Neural cell (in vitro differentiated cells): Measurements from ENCODE around the gene ARHGEF4. TPM values are rescaled to one million over a fixed set of nuclear protein-coding genes. Genes with fewer than 3 reads are reported as not detected.

Experiments
- H2AFZ ChIP-seq: fragments of 200-600, 300-800 bp; sonication (generic), shearing (Covaris generic); 2 replicates; pipeline ENCODE4 v1.6.0; 2014; ENCODE audit warnings: low read depth, mild to moderate bottlenecking, antibody characterized with exemption, low read length, moderate library complexity
- H3F3A ChIP-seq: fragments of 200-600 bp; shearing (Covaris generic); 2 replicates; pipeline ENCODE4 v1.6.1; 2016; ENCODE audit warnings: mild to moderate bottlenecking, moderate library complexity, mixed read lengths, antibody characterized with exemption, low read length; ENCODE audit not compliant: insufficient read depth, poor library complexity, severe bottlenecking
- H3K27ac ChIP-seq: fragments of 200-600, 300-800 bp; sonication (generic), shearing (Covaris generic); 2 replicates; pipeline ENCODE4 v1.5.1; 2014; ENCODE audit warnings: mild to moderate bottlenecking, low read length, moderate library complexity
- H3K27me3 ChIP-seq: fragments of 300-800, 200-600 bp; sonication (generic), shearing (Covaris generic); 2 replicates; pipeline ENCODE4 v1.6.0; 2014; ENCODE audit warnings: mild to moderate bottlenecking, low read depth, low read length, moderate library complexity; ENCODE audit not compliant: insufficient read depth
- H3K36me3 ChIP-seq: fragments of 300-800, 200-600 bp; sonication (generic), shearing (Covaris generic); 2 replicates; pipeline ENCODE4 v1.5.1; 2014; ENCODE audit warnings: mild to moderate bottlenecking, antibody characterized with exemption, low read length, moderate library complexity; ENCODE audit not compliant: insufficient read depth
- H3K4me2 ChIP-seq: fragments of 300-800, 200-600 bp; sonication (generic), shearing (Covaris generic); 2 replicates; pipeline ENCODE4 v1.6.0; 2014; ENCODE audit warnings: mild to moderate bottlenecking, low read length
- H3K4me3 ChIP-seq: fragments of 300-800, 200-600 bp; sonication (generic), shearing (Covaris generic); 2 replicates; pipeline ENCODE4 v1.5.1; 2014; ENCODE audit warnings: mild to moderate bottlenecking, low read length, moderate library complexity
- H3K79me2 ChIP-seq: fragments of 200-600 bp; shearing (Covaris generic); replicated peaks from 2 replicates; pipeline ENCODE4 v1.6.0; 2014; ENCODE audit warnings: mild to moderate bottlenecking, low read length, moderate library complexity; ENCODE audit not compliant: insufficient read depth
- H3K9ac ChIP-seq: fragments of 300-800, 200-600 bp; sonication (generic), shearing (Covaris generic); 2 replicates; pipeline ENCODE4 v1.6.1; 2016; ENCODE audit warnings: mild to moderate bottlenecking, low read length, mixed read lengths
- H3K9me2 ChIP-seq: fragments of 200-600 bp; shearing (Covaris generic); 2 replicates; pipeline ENCODE4 v1.6.1; 2016; ENCODE audit warnings: mild to moderate bottlenecking, low read length, mixed read lengths; ENCODE audit not compliant: insufficient read depth
- H3K9me3 ChIP-seq: fragments of 200-600, 300-800 bp; sonication (generic), shearing (Covaris generic); 2 replicates; pipeline ENCODE4 v1.6.1; 2016; ENCODE audit warnings: mild to moderate bottlenecking, mixed run types, low read length, moderate library complexity, mixed read lengths
- H4K20me1 ChIP-seq: fragments of 200-600 bp; shearing (Covaris generic); 2 replicates; pipeline ENCODE4 v1.6.1; 2016; ENCODE audit warnings: mild to moderate bottlenecking, mixed run types; ENCODE audit not compliant: insufficient read depth
- CTCF ChIP-seq: fragments of 450-650 bp; IDR thresholded peaks from 2 replicates; pipeline ENCODE4 v1.5.1; 2014; ENCODE audit warnings: antibody characterized with exemption, mild to moderate bottlenecking, moderate library complexity; ENCODE audit not compliant: poor library complexity, severe bottlenecking
- EP300 ChIP-seq: fragments of 450-650 bp; conservative IDR thresholded peaks from 2 replicates; pipeline ENCODE4 v1.6.1; 2014; ENCODE audit warnings: antibody characterized with exemption, mild to moderate bottlenecking, moderate library complexity; ENCODE audit not compliant: poor library complexity, severe bottlenecking
- EZH2 ChIP-seq: fragments of 200-600, 300-800 bp; shearing (Covaris generic), sonication (generic); IDR thresholded peaks from 2 replicates; pipeline ENCODE4 v1.6.1; 2014; ENCODE audit warnings: antibody characterized with exemption, low read length, borderline replicate concordance, mild to moderate bottlenecking; ENCODE audit not compliant: insufficient read depth, poor library complexity, severe bottlenecking
- MXI1 ChIP-seq: fragments of 450-650 bp; conservative IDR thresholded peaks from 2 replicates; pipeline ENCODE4 v1.6.1; 2014; ENCODE audit warnings: antibody characterized with exemption, mild to moderate bottlenecking; ENCODE audit not compliant: poor library complexity, severe bottlenecking
- POLR2AphosphoS5 ChIP-seq: IDR thresholded peaks from 2 replicates; pipeline ENCODE4 v1.6.1; 2012
- RAD21 ChIP-seq: fragments of 450-650 bp; conservative IDR thresholded peaks from 2 replicates; pipeline ENCODE4 v1.6.1; 2014; ENCODE audit warnings: antibody characterized with exemption, mild to moderate bottlenecking, moderate library complexity
- REST ChIP-seq: IDR thresholded peaks from 2 replicates; pipeline ENCODE4 v1.6.1; 2012; ENCODE audit warnings: borderline replicate concordance
- SMC3 ChIP-seq: fragments of 450-650 bp; conservative IDR thresholded peaks from 2 replicates; pipeline ENCODE4 v1.6.1; 2014; ENCODE audit warnings: antibody characterized with exemption, mild to moderate bottlenecking, moderate library complexity; ENCODE audit not compliant: poor library complexity
- TAF1 ChIP-seq: IDR thresholded peaks from 2 replicates; pipeline ENCODE4 v1.6.1; 2012; ENCODE audit warnings: low read depth
- polyA plus RNA-seq: library from polyadenylated mRNA; depleted of rRNA; stranded (reverse); fragments of >200 nt; gene quantifications from 2 replicates; pipeline ENCODE4 v1.2.3, GENCODE V29; 2014

ARHGEF4 gene
- polyA plus RNA-seq, 1 donor from 2014 or later: 45.9 TPM

GRCh38 chr2:130824492-130825061 is 12.1 kb upstream of the ARHGEF4 start:
- no peaks in the 10 kb centered on the region for H3K79me2 ChIP-seq
- TF ChIP-seq MXI1: no peak
- TF ChIP-seq REST: no peak
- no peak for TF ChIP-seq EP300
- TF ChIP-seq TAF1: no peak
- no peak for TF ChIP-seq CTCF
- no peak for TF ChIP-seq POLR2AphosphoS5
- TF ChIP-seq EZH2: no peak
- no peak for TF ChIP-seq SMC3
- TF ChIP-seq RAD21: no peak
- no peak overlapping the region for H3K4me3 ChIP-seq
- H3K9ac ChIP-seq: no peak overlapping the region
- H3K27ac ChIP-seq: no peak overlapping the region
- no peaks in the 10 kb centered on the region for H3F3A ChIP-seq
- H3K9me2 ChIP-seq: no peaks in the 10 kb centered on the region
- H3K36me3 ChIP-seq: no peaks in the 10 kb centered on the region
- no peak overlapping the region for H2AFZ ChIP-seq
- no peaks in the 10 kb centered on the region for H3K27me3 ChIP-seq
- H4K20me1 ChIP-seq: no peaks in the 10 kb centered on the region
- H3K4me2 ChIP-seq: no peak overlapping the region
- no peaks in the 10 kb centered on the region for H3K9me3 ChIP-seq

- Histone ChIP-seq H3K4me2 (no peak overlapping the region), H3K27ac (no peak overlapping the region)
These were observed 11.3 kb upstream of the ARHGEF4 start for GRCh38 chr2:130825231-130825965.

More at GRCh38 chr2:130825231-130825965, 11.3 kb upstream of the ARHGEF4 start:
- Histone ChIP-seq H3F3A (no peaks in the 10 kb centered on the region), H3K9me2 (no peaks in the 10 kb centered on the region), H4K20me1 (no peaks in the 10 kb centered on the region), H2AFZ (no peak overlapping the region), H3K27me3 (no peaks in the 10 kb centered on the region), H3K79me2 (no peaks in the 10 kb centered on the region), H3K9ac (no peak overlapping the region), H3K4me3 (no peak overlapping the region), H3K9me3 (no peaks in the 10 kb centered on the region), H3K36me3 (no peaks in the 10 kb centered on the region)
- no peak for TF ChIP-seq MXI1
- TF ChIP-seq TAF1: no peak
- TF ChIP-seq EP300: no peak
- no peak for TF ChIP-seq CTCF
- no peak for TF ChIP-seq POLR2AphosphoS5
- TF ChIP-seq RAD21: no peak
- TF ChIP-seq EZH2: no peak
- TF ChIP-seq REST: no peak
- no peak for TF ChIP-seq SMC3
